Endometrial microvascular endothelial cells (primary cell): ENCODE data around the gene CHRM4. TPM values are rescaled to one million over a fixed set of nuclear protein-coding genes. Genes with fewer than 3 reads are reported as not detected.
"Not testable (repeated sequence)": the region's sequence is repeated elsewhere in the genome, so short reads cannot be mapped to it uniquely, and the experiment has no call there.

ENCODE experiments used
- in situ Hi-C: cut with HindIII; loops from 2 replicates; pipeline ENCODE4 v1.10.0; 2017; ENCODE audit warnings: low sequenced_read_pairs, low pct_unique_long_range_greater_than_20kb; ENCODE audit errors: inconsistent ontology term
- total RNA-seq: library from RNA; depleted of rRNA; stranded (reverse); fragments of >200 nt; gene quantifications from one replicate; pipeline ENCODE4 v1.2.3, GENCODE V29; 2015; ENCODE audit errors: inconsistent ontology term

Gene CHRM4
- total RNA-seq, 1 donor from 2014 or later: not detected

GRCh38 chr11:46373787-46374740, 17.5 kb downstream of the CHRM4 start:
- in situ Hi-C loops: no loop called here

GRCh38 chr11:46372501-46372900, 19.1 kb downstream of the CHRM4 start:
- in situ Hi-C loops: not testable (repeated sequence)

DNA sequence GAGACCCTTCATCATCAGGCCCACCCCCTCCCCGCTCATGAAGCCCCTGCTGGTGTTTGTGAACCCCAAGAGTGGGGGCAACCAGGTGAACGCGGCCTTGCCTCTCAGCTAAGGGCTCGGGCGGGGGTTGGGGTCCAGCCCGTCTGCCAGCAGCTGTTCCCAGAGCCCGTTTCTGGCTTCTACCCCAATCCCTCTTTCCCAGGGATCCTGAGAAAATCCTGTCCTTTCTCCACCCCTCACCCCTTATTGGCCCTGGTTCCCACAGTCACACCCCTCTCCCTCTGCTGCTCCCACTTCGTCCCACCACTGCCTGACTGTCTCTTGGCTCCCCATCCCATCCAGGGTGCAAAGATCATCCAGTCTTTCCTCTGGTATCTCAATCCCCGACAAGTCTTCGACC, 19.5 kb downstream of the CHRM4 start:
- in situ Hi-C loops: no loop called here

DNA sequence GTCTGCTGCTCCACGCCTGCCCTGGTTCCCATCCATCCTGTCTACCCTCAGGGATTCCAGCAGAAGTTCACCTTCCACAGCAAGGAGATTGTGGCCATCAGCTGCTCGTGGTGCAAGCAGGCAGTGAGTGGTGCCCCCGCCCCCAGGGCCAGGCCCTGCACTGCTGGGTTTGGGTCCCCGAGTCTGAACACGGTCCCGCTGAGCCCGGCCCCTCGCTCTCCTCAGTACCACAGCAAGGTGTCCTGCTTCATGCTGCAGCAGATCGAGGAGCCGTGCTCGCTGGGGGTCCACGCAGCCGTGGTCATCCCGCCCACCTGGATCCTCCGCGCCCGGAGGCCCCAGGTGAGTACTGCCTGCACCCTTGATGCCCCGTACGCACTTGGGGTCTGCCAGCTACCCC, 20.3 kb downstream of the CHRM4 start:
- in situ Hi-C loops: not testable (repeated sequence)

- in situ Hi-C loops: no loop called here
Observed at GRCh38 chr11:46370253-46370652, 21.3 kb downstream of the CHRM4 start.

DNA sequence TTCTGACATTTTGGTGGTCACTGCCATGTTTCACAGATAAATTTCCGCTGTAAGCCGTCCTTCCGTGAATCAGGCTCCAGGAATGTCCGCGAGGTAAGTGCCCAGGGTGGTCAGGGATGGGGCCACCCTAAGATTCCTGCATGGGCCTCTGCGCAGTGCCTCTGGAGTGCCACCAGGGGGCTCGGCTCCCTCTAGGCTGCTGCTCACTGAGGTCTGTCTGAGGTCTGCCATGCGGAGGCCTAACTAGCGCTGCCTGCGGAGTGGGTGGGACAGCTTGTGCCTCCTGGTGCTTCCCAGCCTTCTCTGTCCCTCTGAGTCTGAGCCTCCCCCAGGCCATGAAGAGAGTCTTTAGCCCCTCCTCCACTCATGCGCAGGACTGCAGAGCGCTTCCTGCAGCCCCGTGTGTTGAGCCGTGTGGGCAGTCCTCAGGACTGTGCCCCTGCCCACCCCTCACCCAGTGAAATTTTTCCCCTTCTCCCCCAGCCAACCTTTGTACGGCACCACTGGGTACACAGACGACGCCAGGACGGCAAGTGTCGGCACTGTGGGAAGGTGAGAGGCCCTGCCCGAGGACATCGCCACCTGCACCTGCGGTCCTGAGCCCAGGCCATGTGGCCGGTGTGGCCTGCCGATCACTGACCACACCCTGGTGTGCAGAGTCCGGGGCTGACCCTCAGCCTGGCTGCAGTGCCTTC, 22.0 kb downstream of the CHRM4 start:
- in situ Hi-C loops: no loop called here

- in situ Hi-C loops: no loop called here
Observed at GRCh38 chr11:46367916-46368267, 23.7 kb downstream of the CHRM4 start.

DNA sequence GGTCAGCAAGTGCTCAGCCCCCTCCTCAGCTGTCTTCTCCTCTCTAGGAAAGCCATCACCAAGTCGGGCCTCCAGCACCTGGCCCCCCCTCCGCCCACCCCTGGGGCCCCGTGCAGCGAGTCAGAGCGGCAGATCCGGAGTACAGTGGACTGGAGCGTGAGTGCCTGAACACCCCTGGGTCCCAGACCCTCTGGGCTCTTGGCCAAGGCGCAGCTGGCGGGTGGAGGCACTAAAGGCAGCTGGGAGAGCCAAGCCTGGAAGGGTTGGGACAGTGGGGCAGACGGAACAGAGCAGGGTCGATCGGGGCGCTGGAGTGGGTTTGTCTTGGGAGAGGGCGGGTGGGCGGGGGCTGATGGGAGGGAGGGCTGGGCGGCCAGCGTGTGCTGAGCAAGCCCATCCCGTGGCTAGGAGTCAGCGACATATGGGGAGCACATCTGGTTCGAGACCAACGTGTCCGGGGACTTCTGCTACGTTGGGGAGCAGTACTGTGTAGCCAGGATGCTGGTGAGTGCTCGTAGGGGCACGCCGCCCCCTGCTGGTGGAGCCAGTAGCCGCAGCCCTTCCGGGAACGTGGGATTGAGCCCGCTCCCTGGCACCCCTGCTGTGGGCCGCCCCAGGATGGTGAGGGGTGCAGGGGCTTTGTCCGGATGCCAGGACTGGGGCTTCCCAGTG, 24.2 kb downstream of the CHRM4 start:
- in situ Hi-C loops: no loop called here

DNA sequence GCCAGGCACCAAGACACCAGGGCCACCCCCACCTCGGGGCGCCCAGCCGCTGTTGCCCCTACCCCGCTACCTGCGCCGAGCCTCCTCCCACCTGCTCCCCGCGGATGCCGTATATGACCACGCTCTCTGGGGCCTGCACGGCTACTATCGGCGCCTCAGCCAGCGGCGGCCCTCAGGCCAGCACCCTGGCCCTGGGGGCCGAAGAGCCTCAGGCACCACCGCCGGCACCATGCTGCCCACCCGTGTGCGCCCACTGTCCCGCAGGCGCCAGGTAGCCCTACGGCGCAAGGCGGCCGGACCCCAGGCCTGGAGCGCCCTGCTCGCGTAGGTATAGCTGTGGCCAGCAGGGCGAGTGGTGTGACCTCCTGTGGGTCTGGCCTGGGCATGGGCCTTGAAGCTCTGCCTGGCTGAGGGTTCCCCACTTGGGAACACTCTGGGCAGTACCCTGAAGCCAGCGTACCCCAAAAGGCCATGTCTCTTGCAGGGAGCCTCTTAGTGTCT, 24.9 kb downstream of the CHRM4 start:
- in situ Hi-C loops: no loop called here

- in situ Hi-C loops: no loop called here
Observed at GRCh38 chr11:46366260-46366659, 25.3 kb downstream of the CHRM4 start.

GRCh38 chr11:46364791-46365190, 26.8 kb downstream of the CHRM4 start:
- in situ Hi-C loops: no loop called here

DNA sequence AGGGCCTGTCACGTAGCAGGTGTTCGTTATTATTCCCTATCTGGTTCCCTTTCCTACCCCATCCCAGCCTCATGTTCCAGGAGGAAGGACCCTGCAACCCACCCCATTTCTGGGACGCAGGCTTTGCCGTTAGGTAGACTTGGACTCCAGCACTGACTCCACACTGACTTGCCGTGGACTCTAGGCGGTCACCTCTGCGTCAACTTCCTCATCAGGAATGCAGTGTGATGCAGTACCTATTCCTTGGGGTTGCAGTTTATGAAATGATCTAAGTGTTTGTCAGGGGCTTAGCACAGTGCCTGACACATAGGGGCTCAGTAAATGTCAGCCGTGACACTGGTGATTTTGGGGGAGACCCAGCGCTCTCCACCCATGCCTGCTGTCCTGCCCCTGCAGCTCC, 27.5 kb downstream of the CHRM4 start:
- in situ Hi-C loops: no loop called here

GRCh38 chr11:46363455-46364005, 28.0 kb downstream of the CHRM4 start:
- in situ Hi-C loops: no loop called here

GRCh38 chr11:46363031-46363407, 28.6 kb downstream of the CHRM4 start:
- in situ Hi-C loops: no loop called here

DNA sequence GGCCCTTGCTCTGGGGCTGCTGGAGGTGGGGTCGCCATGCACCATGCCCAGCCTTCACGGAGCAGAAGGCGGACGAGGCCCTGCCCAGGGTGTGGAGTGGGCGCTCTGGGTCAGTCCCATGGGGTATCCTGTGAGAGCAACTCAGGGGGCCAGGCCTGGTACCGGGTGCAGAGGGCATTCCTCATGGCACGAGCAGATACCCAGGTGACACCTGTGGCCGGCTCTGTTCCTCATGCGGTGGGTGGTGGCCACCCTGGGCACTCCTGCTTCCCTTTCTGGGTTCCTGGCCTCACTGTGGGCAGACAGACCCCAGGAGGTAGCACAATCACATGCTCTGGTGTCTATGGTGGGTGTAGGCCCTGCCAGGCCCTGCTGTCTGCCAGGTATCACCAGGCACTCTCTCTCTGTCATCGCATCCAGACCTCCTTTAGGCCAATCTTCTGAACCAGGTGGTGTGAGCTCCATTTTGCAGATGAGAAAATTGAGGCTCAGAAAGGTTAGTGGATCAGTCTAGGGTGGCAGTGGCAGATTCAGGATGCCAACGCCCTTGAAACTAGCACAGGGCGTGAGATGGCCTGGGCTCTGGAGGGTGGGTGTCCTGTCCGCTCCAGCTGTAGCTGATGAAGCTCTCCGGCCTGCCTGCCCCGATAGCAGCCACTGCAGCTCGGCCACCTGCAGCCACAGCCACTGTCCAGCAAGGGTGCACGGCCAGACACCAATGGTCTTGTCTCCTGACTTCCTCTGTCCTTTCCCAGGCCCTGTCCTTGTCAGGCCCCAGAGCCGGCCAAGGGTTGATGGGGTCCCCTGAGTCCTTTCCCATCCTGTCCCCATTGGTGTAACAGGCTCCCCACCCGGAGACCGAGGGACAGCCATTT, 29.2 kb downstream of the CHRM4 start:
- in situ Hi-C loops: no loop called here

DNA sequence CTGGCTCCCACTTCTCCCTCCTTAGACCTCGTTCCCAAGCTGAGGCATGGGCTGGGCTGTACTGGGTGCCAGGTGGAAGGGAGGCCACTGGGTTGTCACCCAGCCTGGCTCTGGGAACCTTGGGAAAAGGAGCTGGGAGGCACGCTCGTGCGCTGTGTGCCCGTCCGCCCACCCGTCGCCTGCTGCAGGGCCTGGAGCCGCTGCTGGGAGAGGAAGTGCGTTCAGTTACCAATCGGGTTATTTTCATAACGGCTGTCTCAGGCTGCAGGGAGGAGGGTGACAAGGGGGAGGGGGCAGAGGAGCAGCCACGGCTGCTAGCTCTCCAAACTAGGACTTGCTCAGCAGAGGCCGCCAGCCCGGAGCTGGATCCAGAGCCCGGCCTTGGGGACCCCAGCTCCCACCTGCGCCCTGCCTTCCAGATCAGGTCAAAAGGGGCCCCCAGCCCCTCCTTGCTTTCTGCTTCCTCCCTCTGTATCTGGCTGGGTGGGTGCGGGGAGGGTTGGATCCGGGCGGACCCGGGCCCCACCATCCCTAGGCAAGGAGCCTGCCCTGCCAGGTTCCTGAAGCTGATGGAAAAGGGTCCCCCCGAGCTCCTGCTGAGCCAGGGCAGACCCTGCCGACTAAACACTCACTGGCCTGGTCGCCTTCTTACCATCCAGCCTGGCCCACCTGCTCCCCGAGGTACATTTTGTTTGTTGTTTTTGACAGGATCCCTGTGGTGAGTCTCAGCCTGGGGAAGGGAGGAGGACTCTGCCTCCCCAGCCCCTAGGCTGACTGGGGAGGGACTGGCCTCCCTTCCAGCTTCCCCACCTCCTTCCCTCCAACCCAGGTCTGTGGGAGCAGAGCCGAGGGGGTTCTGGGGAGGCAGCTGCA, 30.1 kb downstream of the CHRM4 start:
- in situ Hi-C loops: no loop called here

DNA sequence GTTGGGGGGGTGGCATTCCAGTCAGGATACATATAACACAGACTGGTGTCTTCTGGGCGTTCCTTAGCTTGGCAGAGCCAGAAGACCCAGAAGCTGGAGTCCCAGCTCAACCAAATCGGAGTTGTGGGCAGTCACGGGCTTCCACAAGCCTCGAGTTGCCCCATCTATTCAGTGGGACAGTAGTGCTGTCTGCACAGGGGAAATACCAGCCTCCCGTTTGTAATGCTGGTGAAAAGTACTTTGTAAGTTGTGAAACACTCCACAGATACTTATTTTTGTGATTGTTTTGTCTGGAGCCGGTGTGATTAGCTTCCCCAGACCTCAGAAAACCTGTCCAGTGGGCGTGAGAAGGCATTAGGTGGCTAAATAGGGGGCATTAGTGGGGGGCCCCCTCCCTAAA, 30.7 kb downstream of the CHRM4 start:
- in situ Hi-C loops: no loop called here

DNA sequence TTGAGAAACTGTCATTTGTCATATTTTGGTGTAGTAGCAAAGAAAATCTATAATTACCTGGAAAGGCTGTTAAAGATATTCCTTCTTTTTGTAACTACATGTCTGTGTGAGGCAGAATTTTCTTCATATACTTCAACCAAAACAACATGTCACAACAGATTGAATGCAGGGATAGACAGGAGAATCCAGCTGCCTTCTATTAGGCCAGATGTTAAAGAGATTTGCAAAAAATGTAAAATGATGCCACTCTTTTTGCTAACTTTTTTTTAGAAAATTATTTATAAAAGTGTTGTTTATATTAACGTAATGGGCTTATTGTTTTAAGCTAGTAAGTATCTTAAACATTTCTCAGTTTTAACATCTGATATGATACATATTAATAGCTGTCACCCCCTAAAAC, 31.6 kb downstream of the CHRM4 start:
- in situ Hi-C loops: no loop called here
